ENCODE data around the gene KCNH1. TPM values are rescaled to one million over a fixed set of nuclear protein-coding genes. Genes with fewer than 3 reads are reported as not detected.

The KCNH1 gene
- total and polyA plus RNA-seq, 4 donors, result not detected

DNA sequence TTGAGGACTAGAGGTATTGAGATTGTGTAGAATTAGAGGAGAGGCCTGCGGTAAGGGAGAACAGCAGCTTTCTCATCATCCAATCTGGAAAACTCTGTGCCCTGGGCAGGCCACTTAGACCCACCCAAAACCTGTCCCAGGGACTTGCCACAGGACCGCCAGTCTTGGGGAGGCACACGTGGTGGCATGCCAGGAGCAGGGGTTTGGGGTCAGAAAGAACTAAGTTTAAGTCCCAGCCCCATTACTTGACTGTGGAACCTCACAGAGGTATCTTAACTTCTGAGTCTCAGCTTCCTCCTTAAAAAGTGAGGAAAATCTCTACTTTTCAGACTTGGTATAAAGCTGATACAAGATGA, 448.7 kb downstream of the KCNH1 start (continued):
- TF ChIP-seq, protein P1, sequence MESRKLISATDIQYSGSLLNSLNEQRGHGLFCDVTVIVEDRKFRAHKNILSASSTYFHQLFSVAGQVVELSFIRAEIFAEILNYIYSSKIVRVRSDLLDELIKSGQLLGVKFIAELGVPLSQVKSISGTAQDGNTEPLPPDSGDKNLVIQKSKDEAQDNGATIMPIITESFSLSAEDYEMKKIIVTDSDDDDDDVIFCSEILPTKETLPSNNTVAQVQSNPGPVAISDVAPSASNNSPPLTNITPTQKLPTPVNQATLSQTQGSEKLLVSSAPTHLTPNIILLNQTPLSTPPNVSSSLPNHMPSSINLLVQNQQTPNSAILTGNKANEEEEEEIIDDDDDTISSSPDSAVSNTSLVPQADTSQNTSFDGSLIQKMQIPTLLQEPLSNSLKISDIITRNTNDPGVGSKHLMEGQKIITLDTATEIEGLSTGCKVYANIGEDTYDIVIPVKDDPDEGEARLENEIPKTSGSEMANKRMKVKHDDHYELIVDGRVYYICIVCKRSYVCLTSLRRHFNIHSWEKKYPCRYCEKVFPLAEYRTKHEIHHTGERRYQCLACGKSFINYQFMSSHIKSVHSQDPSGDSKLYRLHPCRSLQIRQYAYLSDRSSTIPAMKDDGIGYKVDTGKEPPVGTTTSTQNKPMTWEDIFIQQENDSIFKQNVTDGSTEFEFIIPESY (IDR thresholded peaks at IDR 0.05), result no peak
- no peak for TF ChIP-seq JUND (IDR thresholded peaks at IDR 0.05)
- no peak for TF ChIP-seq RAD21 (IDR thresholded peaks at IDR 0.05)
- no peak for TF ChIP-seq MAX (IDR thresholded peaks at IDR 0.05)
- no peak for TF ChIP-seq FOXA2 (IDR thresholded peaks at IDR 0.05)
- no peak for TF ChIP-seq HNF4G (IDR thresholded peaks at IDR 0.05)

GRCh38 chr1:210684466-210685294, 449.3 kb downstream of the KCNH1 start:
- Histone ChIP-seq H3K9ac (ENCODE audit: low read depth in 1 of 2, low read length in 2 of 2) (no peak overlapping the region), H3K4me3 (ENCODE audit: low read depth in 1 of 3, low read length in 3 of 3) (no peak overlapping the region), H3K36me3 (ENCODE audit: control insufficient read depth in 4 of 4, insufficient read depth in 3 of 4, low read depth in 1 of 4, low read length in 3 of 4) (no peaks in the 10 kb centered on the region), H3K4me1 (ENCODE audit: control insufficient read depth in 4 of 4, insufficient read depth in 4 of 4, low read length in 3 of 4) (peaks cover 6 to 11% (median 9%) of the 10 kb centered on the region in 4 donors), H3K27me3 (ENCODE audit: control insufficient read depth in 4 of 4, insufficient read depth in 4 of 4, low read length in 3 of 4) (no peaks in the 10 kb centered on the region), H3K27ac (ENCODE audit: low read depth in 1 of 2, low read length in 2 of 2) (no peak overlapping the region), H3K9me3 (ENCODE audit: control insufficient read depth in 4 of 4, low read length in 3 of 4) (no peaks in the 10 kb centered on the region)
- 74% methylated on average over 5 of the region's 5 CpGs for WGBS
- no peak for DNase-seq (ENCODE audit: low spot score)
- TF ChIP-seq YY1 (IDR thresholded peaks at IDR 0.05), result no peak
- no peak for TF ChIP-seq GABPA (IDR thresholded peaks at IDR 0.05 in 1 of 2, conservative IDR thresholded peaks at IDR 0.05 in 1 of 2)
- no peak for TF ChIP-seq EGR1 (IDR thresholded peaks at IDR 0.05; ENCODE audit: low read depth in 2 of 2)
- TF ChIP-seq FOXA2 (IDR thresholded peaks at IDR 0.05), result no peak
- TF ChIP-seq SP1 (IDR thresholded peaks at IDR 0.05), result no peak
- TF ChIP-seq HNF4G (IDR thresholded peaks at IDR 0.05), result no peak
- TF ChIP-seq, protein P2, sequence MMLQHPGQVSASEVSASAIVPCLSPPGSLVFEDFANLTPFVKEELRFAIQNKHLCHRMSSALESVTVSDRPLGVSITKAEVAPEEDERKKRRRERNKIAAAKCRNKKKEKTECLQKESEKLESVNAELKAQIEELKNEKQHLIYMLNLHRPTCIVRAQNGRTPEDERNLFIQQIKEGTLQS (IDR thresholded peaks at IDR 0.05), result no peak
- TF ChIP-seq RAD21 (IDR thresholded peaks at IDR 0.05), result no peak
- no peak for TF ChIP-seq REST (IDR thresholded peaks at IDR 0.05)
- TF ChIP-seq, protein P3, sequence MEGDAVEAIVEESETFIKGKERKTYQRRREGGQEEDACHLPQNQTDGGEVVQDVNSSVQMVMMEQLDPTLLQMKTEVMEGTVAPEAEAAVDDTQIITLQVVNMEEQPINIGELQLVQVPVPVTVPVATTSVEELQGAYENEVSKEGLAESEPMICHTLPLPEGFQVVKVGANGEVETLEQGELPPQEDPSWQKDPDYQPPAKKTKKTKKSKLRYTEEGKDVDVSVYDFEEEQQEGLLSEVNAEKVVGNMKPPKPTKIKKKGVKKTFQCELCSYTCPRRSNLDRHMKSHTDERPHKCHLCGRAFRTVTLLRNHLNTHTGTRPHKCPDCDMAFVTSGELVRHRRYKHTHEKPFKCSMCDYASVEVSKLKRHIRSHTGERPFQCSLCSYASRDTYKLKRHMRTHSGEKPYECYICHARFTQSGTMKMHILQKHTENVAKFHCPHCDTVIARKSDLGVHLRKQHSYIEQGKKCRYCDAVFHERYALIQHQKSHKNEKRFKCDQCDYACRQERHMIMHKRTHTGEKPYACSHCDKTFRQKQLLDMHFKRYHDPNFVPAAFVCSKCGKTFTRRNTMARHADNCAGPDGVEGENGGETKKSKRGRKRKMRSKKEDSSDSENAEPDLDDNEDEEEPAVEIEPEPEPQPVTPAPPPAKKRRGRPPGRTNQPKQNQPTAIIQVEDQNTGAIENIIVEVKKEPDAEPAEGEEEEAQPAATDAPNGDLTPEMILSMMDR (IDR thresholded peaks at IDR 0.05; ENCODE audit: low read depth, low read length, missing input control), result no peak
- TF ChIP-seq, protein P1 (IDR thresholded peaks at IDR 0.05), result no peak
- TF ChIP-seq HNF4A (conservative IDR thresholded peaks at IDR 0.05), result no peak
- TF ChIP-seq TAF1 (conservative IDR thresholded peaks at IDR 0.05), result no peak
- no peak for TF ChIP-seq MAX (IDR thresholded peaks at IDR 0.05)
- TF ChIP-seq FOXA1 (IDR thresholded peaks at IDR 0.05), result no peak
- no peak for TF ChIP-seq JUND (IDR thresholded peaks at IDR 0.05)
- TF ChIP-seq RXRA (IDR thresholded peaks at IDR 0.05), result no peak
- no peak for TF ChIP-seq NR2F2 (IDR thresholded peaks at IDR 0.05)
